ENCODE data around the gene TAF11L2.
"Not testable (repeated sequence)": the region's sequence is repeated elsewhere in the genome, so short reads cannot be mapped to it uniquely, and the experiment has no call there.

Gene TAF11L2

GRCh38 chr5:17477573-17478265, 20.3 kb upstream of the TAF11L2 start:
- no peak for TF ChIP-seq CTCF (IDR thresholded peaks at IDR 0.05; ENCODE audit: extremely low read depth, missing control alignments)
- no peak for DNase-seq (ENCODE audit: low spot score)

- DNase-seq (ENCODE audit: low spot score) = no peak
These were observed 16.7 kb upstream of the TAF11L2 start for GRCh38 chr5:17481378-17481777.

GRCh38 chr5:17482790-17483189, 15.2 kb upstream of the TAF11L2 start:
- DNase-seq (ENCODE audit: low spot score) = no peak
- TF ChIP-seq CTCF (IDR thresholded peaks at IDR 0.05; ENCODE audit: extremely low read depth, missing control alignments) = no peak

More at GRCh38 chr5:17481378-17481777, 16.7 kb upstream of the TAF11L2 start:
- TF ChIP-seq CTCF (IDR thresholded peaks at IDR 0.05; ENCODE audit: extremely low read depth, missing control alignments) = no peak

GRCh38 chr5:17486464-17487173, 11.4 kb upstream of the TAF11L2 start:
- not testable (repeated sequence) for DNase-seq (ENCODE audit: low spot score)

- TF ChIP-seq CTCF (IDR thresholded peaks at IDR 0.05; ENCODE audit: extremely low read depth, missing control alignments) = no peak
- no peak for DNase-seq (ENCODE audit: low spot score)
These were observed 10.9 kb upstream of the TAF11L2 start for GRCh38 chr5:17487174-17487512.

- not testable (repeated sequence) for DNase-seq (ENCODE audit: low spot score)
These were observed 6.8 kb upstream of the TAF11L2 start for GRCh38 chr5:17491257-17491656.

- TF ChIP-seq CTCF (IDR thresholded peaks at IDR 0.05; ENCODE audit: extremely low read depth, missing control alignments) = no peak
- no peak for DNase-seq (ENCODE audit: low spot score)
These were observed 5.3 kb upstream of the TAF11L2 start for GRCh38 chr5:17492770-17493169.

- DNase-seq (ENCODE audit: low spot score) = no peak
- no peak for TF ChIP-seq CTCF (IDR thresholded peaks at IDR 0.05; ENCODE audit: extremely low read depth, missing control alignments)
These were observed 585 bp upstream of the TAF11L2 start for GRCh38 chr5:17497446-17497845.
